Measurements from ENCODE around the gene CFAP57. TPM values are rescaled to one million over a fixed set of nuclear protein-coding genes. Genes with fewer than 3 reads are reported as not detected.

Gene CFAP57
- total and polyA plus RNA-seq, 4 experiments from 2014 or later, result 0.07 TPM; not detected in 3

- no peaks in the 10 kb centered on the region for H3K36me3 Mint-ChIP-seq
- H3K27me3 ChIP-seq (ENCODE audit: insufficient read depth, low read length), result no peaks in the 10 kb centered on the region
- ChIA-PET CTCF (ENCODE audit: partially characterized antibody) (no interaction called here), POLR2A (ENCODE audit: partially characterized antibody) (no interaction called here)
- no peak for DNase-seq
- H3K9me3 Mint-ChIP-seq, result no peaks in the 10 kb centered on the region
- intact Hi-C loops (cut with micrococcal nuclease), result no loop called here
- no peak overlapping the region for H3K4me3 ChIP-seq (ENCODE audit: low read length in 2 of 2)
- H3K36me3 ChIP-seq (ENCODE audit: insufficient read depth, low read length), result no peaks in the 10 kb centered on the region
- no peaks in the 10 kb centered on the region for H3K4me1 ChIP-seq (ENCODE audit: insufficient read depth, low read length)
- no peak overlapping the region for H3K4me3 Mint-ChIP-seq
- no peaks in the 10 kb centered on the region for H3K9me3 ChIP-seq (ENCODE audit: control insufficient read depth in 1 of 2, low read length in 2 of 2)
- H3K27ac ChIP-seq (ENCODE audit: low read depth, low read length), result no peak overlapping the region
- H3K27ac Mint-ChIP-seq, result no peak overlapping the region
- no peaks in the 10 kb centered on the region for H3K4me1 Mint-ChIP-seq
- H3K27me3 Mint-ChIP-seq, result peaks cover 8 to 15% of the 10 kb centered on the region in 2 donors
Observed at GRCh38 chr1:43286533-43286932, 114.4 kb downstream of the CFAP57 start.

GRCh38 chr1:43288058-43288784, 116.1 kb downstream of the CFAP57 start:
- Histone ChIP-seq H3K27me3 (ENCODE audit: insufficient read depth, low read length) (no peaks in the 10 kb centered on the region), H3K36me3 (ENCODE audit: insufficient read depth, low read length) (no peaks in the 10 kb centered on the region), H3K4me3 (ENCODE audit: low read length in 2 of 2) (no peak overlapping the region), H3K4me1 (ENCODE audit: insufficient read depth, low read length) (no peaks in the 10 kb centered on the region), H3K27ac (ENCODE audit: low read depth, low read length) (no peak overlapping the region), H3K9me3 (ENCODE audit: control insufficient read depth in 1 of 2, low read length in 2 of 2) (no peaks in the 10 kb centered on the region)
- ChIA-PET POLR2A (ENCODE audit: partially characterized antibody) (no interaction called here), CTCF (ENCODE audit: partially characterized antibody) (no interaction called here)
- H3K27me3 Mint-ChIP-seq, result peaks cover 6 to 14% of the 10 kb centered on the region in 2 donors
- DNase-seq, result no peak
- H3K9me3 Mint-ChIP-seq, result no peaks in the 10 kb centered on the region
- intact Hi-C loops (cut with micrococcal nuclease), result no loop called here
- H3K4me1 Mint-ChIP-seq, result no peaks in the 10 kb centered on the region
- H3K27ac Mint-ChIP-seq, result no peak overlapping the region
- H3K36me3 Mint-ChIP-seq, result no peaks in the 10 kb centered on the region
- H3K4me3 Mint-ChIP-seq, result no peak overlapping the region

- H3K27ac ChIP-seq (ENCODE audit: low read depth, low read length), result no peak overlapping the region
- Mint-ChIP-seq H3K4me1 (no peaks in the 10 kb centered on the region), H3K27me3 (peaks cover 6 to 12% of the 10 kb centered on the region in 2 donors), H3K9me3 (no peaks in the 10 kb centered on the region), H3K36me3 (no peaks in the 10 kb centered on the region), H3K4me3 (no peak overlapping the region), H3K27ac (no peak overlapping the region)
- no peak for DNase-seq
- ChIA-PET CTCF (ENCODE audit: partially characterized antibody) (no interaction called here), POLR2A (ENCODE audit: partially characterized antibody) (no interaction called here)
- H3K4me1 ChIP-seq (ENCODE audit: insufficient read depth, low read length), result no peaks in the 10 kb centered on the region
- H3K4me3 ChIP-seq (ENCODE audit: low read length in 2 of 2), result no peak overlapping the region
- no peaks in the 10 kb centered on the region for H3K27me3 ChIP-seq (ENCODE audit: insufficient read depth, low read length)
- no peaks in the 10 kb centered on the region for H3K36me3 ChIP-seq (ENCODE audit: insufficient read depth, low read length)
- no peaks in the 10 kb centered on the region for H3K9me3 ChIP-seq (ENCODE audit: control insufficient read depth in 1 of 2, low read length in 2 of 2)
- intact Hi-C loops (cut with micrococcal nuclease), result no loop called here
Observed at GRCh38 chr1:43288785-43289706, 116.9 kb downstream of the CFAP57 start.

GRCh38 chr1:43292216-43292615, 120.1 kb downstream of the CFAP57 start:
- peaks cover 10 to 17% (median 14%) of the 10 kb centered on the region in 4 donors for H3K4me1 Mint-ChIP-seq
- intact Hi-C loops (cut with micrococcal nuclease), result no loop called here
- Histone ChIP-seq H3K27me3 (ENCODE audit: insufficient read depth, low read length) (no peaks in the 10 kb centered on the region), H3K4me3 (ENCODE audit: low read length in 2 of 2) (no peak overlapping the region), H3K36me3 (ENCODE audit: insufficient read depth, low read length) (no peaks in the 10 kb centered on the region), H3K27ac (ENCODE audit: low read depth, low read length) (no peak overlapping the region), H3K9me3 (ENCODE audit: control insufficient read depth in 1 of 2, low read length in 2 of 2) (no peaks in the 10 kb centered on the region), H3K4me1 (ENCODE audit: insufficient read depth, low read length) (peaks cover 15% of the 10 kb centered on the region)
- no peaks in the 10 kb centered on the region for H3K36me3 Mint-ChIP-seq
- H3K27ac Mint-ChIP-seq, result no peak overlapping the region
- no peaks in the 10 kb centered on the region for H3K9me3 Mint-ChIP-seq
- no peak for DNase-seq
- H3K4me3 Mint-ChIP-seq, result no peak overlapping the region
- CTCF ChIA-PET (ENCODE audit: partially characterized antibody), result interaction anchor here (0.7 kb wide), 1 partner anchor 25 kb away, joined by 3 read pairs; no protein-coding TSS in a partner anchor
- POLR2A ChIA-PET (ENCODE audit: partially characterized antibody), result no interaction called here
- H3K27me3 Mint-ChIP-seq, result peaks cover 1 to 2% of the 10 kb centered on the region in 2 donors

DNA sequence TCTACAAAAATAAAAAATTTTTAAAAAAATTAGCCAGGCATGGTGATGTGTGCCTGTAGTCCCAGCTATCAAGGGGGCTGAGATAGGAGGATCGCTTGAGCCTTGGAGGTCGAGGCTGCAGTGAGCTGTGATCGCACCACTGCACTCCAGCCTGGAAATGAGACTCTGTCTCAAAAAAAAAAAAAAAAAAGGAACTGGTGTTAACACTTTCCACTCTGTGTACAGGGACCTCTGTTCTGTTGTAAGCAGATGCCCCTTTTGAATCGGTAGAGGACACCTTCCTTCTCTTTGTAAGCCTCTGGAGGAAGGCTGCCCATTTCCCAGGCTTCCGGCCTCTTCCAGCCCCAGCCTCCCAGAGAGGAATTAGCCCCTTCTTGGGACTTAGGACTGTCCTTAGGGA, 120.5 kb downstream of the CFAP57 start:
- POLR2A ChIA-PET (ENCODE audit: partially characterized antibody), result no interaction called here
- no peak overlapping the region for H3K27ac Mint-ChIP-seq
- H3K9me3 Mint-ChIP-seq, result no peaks in the 10 kb centered on the region
- intact Hi-C loops (cut with micrococcal nuclease), result no loop called here
- Histone ChIP-seq H3K9me3 (ENCODE audit: control insufficient read depth in 1 of 2, low read length in 2 of 2) (no peaks in the 10 kb centered on the region), H3K27me3 (ENCODE audit: insufficient read depth, low read length) (no peaks in the 10 kb centered on the region), H3K36me3 (ENCODE audit: insufficient read depth, low read length) (no peaks in the 10 kb centered on the region), H3K27ac (ENCODE audit: low read depth, low read length) (no peak overlapping the region), H3K4me3 (ENCODE audit: low read length in 2 of 2) (no peak overlapping the region), H3K4me1 (ENCODE audit: insufficient read depth, low read length) (peaks cover 15% of the 10 kb centered on the region)
- no peaks in the 10 kb centered on the region for H3K36me3 Mint-ChIP-seq
- H3K4me1 Mint-ChIP-seq, result peaks cover 10 to 17% (median 14%) of the 10 kb centered on the region in 4 donors
- DNase-seq, result no peak
- no peak overlapping the region for H3K4me3 Mint-ChIP-seq
- H3K27me3 Mint-ChIP-seq, result no peaks in the 10 kb centered on the region
- CTCF ChIA-PET (ENCODE audit: partially characterized antibody), result interaction anchor here (0.7 to 1.1 kb wide), 2 partner anchors 24 to 66 kb away, joined by 3 read pairs; no protein-coding TSS in a partner anchor

GRCh38 chr1:43293176-43293575, 121.0 kb downstream of the CFAP57 start:
- ChIA-PET CTCF (ENCODE audit: partially characterized antibody) (interaction anchor here (1.0 to 1.1 kb wide), 2 partner anchors 66 to 121 kb away, joined by 3 read pairs; no protein-coding TSS in a partner anchor), POLR2A (ENCODE audit: partially characterized antibody) (no interaction called here)
- Mint-ChIP-seq H3K4me3 (no peak overlapping the region), H3K27me3 (no peaks in the 10 kb centered on the region), H3K9me3 (no peaks in the 10 kb centered on the region), H3K27ac (peak overlapping the region in 3 of 7 donors; percentile 43 to 64 (median 47)), H3K4me1 (peaks cover 10 to 17% (median 14%) of the 10 kb centered on the region in 4 donors), H3K36me3 (no peaks in the 10 kb centered on the region)
- Histone ChIP-seq H3K9me3 (ENCODE audit: control insufficient read depth in 1 of 2, low read length in 2 of 2) (no peaks in the 10 kb centered on the region), H3K4me1 (ENCODE audit: insufficient read depth, low read length) (peaks cover 15% of the 10 kb centered on the region), H3K27me3 (ENCODE audit: insufficient read depth, low read length) (no peaks in the 10 kb centered on the region), H3K27ac (ENCODE audit: low read depth, low read length) (no peak overlapping the region), H3K4me3 (ENCODE audit: low read length in 2 of 2) (no peak overlapping the region), H3K36me3 (ENCODE audit: insufficient read depth, low read length) (no peaks in the 10 kb centered on the region)
- DNase-seq, result no peak
- intact Hi-C loops (cut with micrococcal nuclease), result no loop called here

All from CD4-positive, alpha-beta memory T cell (primary cell).